Esophagus muscularis mucosa (tissue), 3 donors: Measurements from ENCODE around the gene NOX5.

Experiments used
- POLR2A ChIP-seq: fragments of 450-650 bp; IDR thresholded peaks from one replicate; pipeline ENCODE4 v1.6.1; 2017; ENCODE audit warnings: antibody characterized with exemption, moderate library complexity, mild to moderate bottlenecking, low read depth
- TF ChIP-seq, protein P1 (sequence below), 3 experiments: fragments of 200-600 bp in 2 of 3; fragments of 450-650 bp in 1 of 3; sonication (generic) in 2 of 3; IDR thresholded peaks; one replicate each; pipeline ENCODE4 v1.5.1; 2017 to 2019; ENCODE audit warnings: antibody characterized with exemption in 3 of 3, mild to moderate bottlenecking in 2 of 3, moderate library complexity in 1 of 3

DNA sequence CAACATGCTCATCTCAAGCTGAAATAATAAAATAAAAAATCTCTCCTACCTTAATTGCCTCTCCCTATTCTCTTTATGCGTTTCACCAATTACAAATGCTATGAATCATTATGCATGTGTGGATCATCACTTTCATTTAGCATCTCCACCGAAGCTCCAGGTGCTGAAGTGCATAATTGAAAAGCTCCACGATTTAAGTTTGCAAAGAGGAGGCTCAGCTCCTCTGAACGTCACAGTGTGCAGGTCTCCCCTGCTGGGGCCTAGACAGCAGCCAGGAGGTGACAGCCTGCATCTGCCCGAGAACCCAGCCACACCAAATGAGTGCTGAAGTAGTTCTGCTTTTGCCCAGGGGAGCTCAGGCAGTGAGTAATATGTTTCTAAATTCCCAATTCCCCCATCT lies 85.4 kb downstream of the NOX5 start:
- TF ChIP-seq, protein P1, sequence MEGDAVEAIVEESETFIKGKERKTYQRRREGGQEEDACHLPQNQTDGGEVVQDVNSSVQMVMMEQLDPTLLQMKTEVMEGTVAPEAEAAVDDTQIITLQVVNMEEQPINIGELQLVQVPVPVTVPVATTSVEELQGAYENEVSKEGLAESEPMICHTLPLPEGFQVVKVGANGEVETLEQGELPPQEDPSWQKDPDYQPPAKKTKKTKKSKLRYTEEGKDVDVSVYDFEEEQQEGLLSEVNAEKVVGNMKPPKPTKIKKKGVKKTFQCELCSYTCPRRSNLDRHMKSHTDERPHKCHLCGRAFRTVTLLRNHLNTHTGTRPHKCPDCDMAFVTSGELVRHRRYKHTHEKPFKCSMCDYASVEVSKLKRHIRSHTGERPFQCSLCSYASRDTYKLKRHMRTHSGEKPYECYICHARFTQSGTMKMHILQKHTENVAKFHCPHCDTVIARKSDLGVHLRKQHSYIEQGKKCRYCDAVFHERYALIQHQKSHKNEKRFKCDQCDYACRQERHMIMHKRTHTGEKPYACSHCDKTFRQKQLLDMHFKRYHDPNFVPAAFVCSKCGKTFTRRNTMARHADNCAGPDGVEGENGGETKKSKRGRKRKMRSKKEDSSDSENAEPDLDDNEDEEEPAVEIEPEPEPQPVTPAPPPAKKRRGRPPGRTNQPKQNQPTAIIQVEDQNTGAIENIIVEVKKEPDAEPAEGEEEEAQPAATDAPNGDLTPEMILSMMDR (IDR thresholded peaks at IDR 0.05): no peak
- TF ChIP-seq POLR2A: no peak
